Adrenal gland (tissue), 12 donors: ENCODE data around the gene PRDM10. TPM values are rescaled to one million over a fixed set of nuclear protein-coding genes. Genes with fewer than 3 reads are reported as not detected.

Experiments used
- DNase-seq, 7 donors: peaks; one replicate each; pipeline ENCODE4 v3.0.0-alpha.2; 2019 to 2020
- H3K27ac ChIP-seq, 5 donors: fragments of 200-600 bp; sonication (generic) in 4 of 5; 1 replicate in 3 of 5; 2 replicates in 2 of 5; pipeline versions ENCODE4 v1.5.1 to v1.8.0; 2016 to 2020; ENCODE audit warnings: mild to moderate bottlenecking in 1 of 5
- H3K27me3 ChIP-seq: fragments of 200-600 bp; 2 replicates; pipeline ENCODE4 v1.8.0; 2021
- H3K36me3 ChIP-seq, 2 donors: fragments of 200-600 bp; replicated peaks in 1 of 2; 1 replicate in 1 of 2; 2 replicates in 1 of 2; pipeline versions ENCODE4 v1.5.1 to v1.8.0; 2018 to 2022
- H3K4me1 ChIP-seq, 2 donors: fragments of 200-600 bp; replicated peaks in 1 of 2; 1 replicate in 1 of 2; 2 replicates in 1 of 2; pipeline versions ENCODE4 v1.5.1 to v1.8.0; 2018 to 2021
- H3K4me3 ChIP-seq, 4 donors: fragments of 200-600 bp; sonication (generic) in 3 of 4; one replicate each; pipeline ENCODE4 v1.5.1; 2016 to 2018
- H3K9me3 ChIP-seq, 3 donors: fragments of 200-600 bp; sonication (generic) in 1 of 3; replicated peaks in 1 of 3; 1 replicate in 2 of 3; 2 replicates in 1 of 3; pipeline versions ENCODE4 v1.5.1 to v1.8.0; 2016 to 2021
- CTCF ChIP-seq, 6 experiments: fragments of 450-650 bp in 4 of 6; fragments of 200-600 bp in 2 of 6; sonication (generic) in 1 of 6; IDR thresholded peaks; 1 replicate in 5 of 6; 2 replicates in 1 of 6; pipeline versions ENCODE4 v1.5.1 to v1.8.0; 2016 to 2021; ENCODE audit warnings: antibody characterized with exemption in 6 of 6, mild to moderate bottlenecking in 2 of 6, moderate library complexity in 1 of 6
- POLR2A ChIP-seq, 2 donors: fragments of 450-650 bp; IDR thresholded peaks; one replicate each; pipeline ENCODE4 v1.6.1; 2017; ENCODE audit warnings: antibody characterized with exemption in 2 of 2, mild to moderate bottlenecking in 2 of 2, moderate library complexity in 1 of 2
- WGBS, 4 donors: extraction: QIAGEN DNeasy Blood & Tissue Kit in 2 of 4; methylation state at CpG; one replicate each; pipeline versions ENCODE4 v1.1.5 to v1.1.7; 2013 to 2017; 5-methylcytosine and 5-hydroxymethylcytosine counted together
- intact Hi-C, 2 donors: fragments of 100-400 bp; cut with DNase I; formaldehyde crosslinking; loops; one replicate each; pipeline versions ENCODE4 v1.14.1 to v1.15.0; 2022 to 2023
- polyA plus RNA-seq, 3 donors: library from polyadenylated mRNA; stranded (reverse); fragments of 200-250 nt in 2 of 3; fragments of 350-450 nt in 1 of 3; fragmentation: Illumina TruSeq in 1 of 3; extraction: RNeasy Lipid Tissue Mini Kit (QIAGEN cat#74804) in 1 of 3; gene quantifications; one replicate each; pipeline ENCODE4 v1.2.3, GENCODE V29; 2013 to 2014
- total RNA-seq, 9 donors: library from RNA; depleted of rRNA in 4 of 9; stranded (reverse); fragments of >200 nt in 4 of 9; fragments of 120-200 nt in 1 of 9; fragmentation: NEBNext Ultra II Directional in 1 of 9; extraction: Animal tissue kit (Norgen Biotek cat#: 25700) in 1 of 9; gene quantifications; one replicate each; pipeline versions ENCODE4 v1.1.0 to v1.2.4, GENCODE V29; 2013 to 2023
- donor health status: healthy with polysubstance abuse.
- donor health status: Bipolar disorder and iron deficiency.
- donor health status: DM: yes; HTN: yes; CAD: no.
- donor health status: DM: no; HTN: no; CAD: no.
- donor health status: DM: no; HTN: no; CAD: no.
- donor health status: DM: yes; HTN: yes; CAD: no.

PRDM10 gene
- total and polyA plus RNA-seq, 12 donors: 2.3 to 10.1 (median 6.4) TPM

DNA sequence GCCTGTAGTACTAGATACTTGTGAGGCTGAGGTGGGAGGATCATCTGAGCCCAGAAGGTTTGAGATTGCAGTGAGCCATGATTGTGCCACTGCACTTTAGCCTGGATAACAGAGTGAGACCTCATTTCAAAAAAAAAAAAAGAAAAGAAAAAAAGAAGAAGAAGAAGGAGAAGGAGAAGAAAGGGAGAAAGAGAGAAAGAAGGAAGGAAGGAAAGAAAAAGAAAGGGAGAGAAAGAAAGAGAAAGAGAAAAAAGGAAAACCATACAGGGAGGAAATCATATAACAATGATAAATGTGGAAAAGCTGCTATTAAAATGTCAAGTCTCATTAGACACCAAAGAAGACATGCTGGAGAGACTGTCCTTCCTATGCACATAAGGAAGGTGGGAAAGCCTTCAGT lies 5.7 kb upstream of the PRDM10 start:
- no peak for DNase-seq
- no peak for TF ChIP-seq POLR2A (IDR thresholded peaks at IDR 0.05)
- TF ChIP-seq CTCF (IDR thresholded peaks at IDR 0.05): no peak
- H3K4me1 ChIP-seq: peaks cover 0 to 7% of the 10 kb centered on the region in 2 donors
- H3K27me3 ChIP-seq: no peaks in the 10 kb centered on the region
- H3K36me3 ChIP-seq: no peaks in the 10 kb centered on the region
- no peak overlapping the region for H3K4me3 ChIP-seq
- H3K9me3 ChIP-seq: no peaks in the 10 kb centered on the region
- no peak overlapping the region for H3K27ac ChIP-seq
- intact Hi-C loops: loop anchor here in 1 of 2 donors (5.0 to 10.0 kb wide), 2 partner anchors 54 to 126 kb away; no protein-coding TSS in a partner anchor

DNA sequence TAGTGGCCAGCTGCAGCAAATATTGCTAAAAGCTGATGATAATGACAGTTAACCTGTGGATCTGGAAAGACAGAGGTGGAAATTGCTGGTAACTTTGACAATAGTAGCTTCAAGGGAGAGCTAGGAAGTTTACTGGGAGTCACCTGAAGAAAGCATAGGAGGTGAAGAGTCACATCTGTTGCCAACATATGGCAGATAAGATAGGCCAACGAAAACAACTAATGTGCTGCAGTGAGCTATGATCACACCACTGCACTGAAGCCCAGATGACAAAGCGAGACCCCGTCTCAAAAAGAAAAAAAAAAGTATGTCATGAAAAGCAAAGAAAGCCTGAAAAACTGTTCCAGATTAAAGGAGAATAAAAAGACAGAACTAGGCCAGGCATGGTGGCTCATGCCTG lies 4.3 kb upstream of the PRDM10 start:
- WGBS, 4 donors: 84 to 94% (median 89%) methylated on average over 3 of the region's 3 CpGs
- DNase-seq: no peak
- Histone ChIP-seq H3K9me3 (no peaks in the 10 kb centered on the region), H3K4me1 (peaks cover 0 to 7% of the 10 kb centered on the region in 2 donors), H3K36me3 (no peaks in the 10 kb centered on the region), H3K27ac (no peak overlapping the region), H3K4me3 (no peak overlapping the region), H3K27me3 (no peaks in the 10 kb centered on the region)
- intact Hi-C loops: loop anchor here in 1 of 2 donors (5.0 to 10.0 kb wide), 2 partner anchors 55 to 128 kb away; no protein-coding TSS in a partner anchor
- TF ChIP-seq POLR2A (IDR thresholded peaks at IDR 0.05): no peak
- no peak for TF ChIP-seq CTCF (IDR thresholded peaks at IDR 0.05)

DNA sequence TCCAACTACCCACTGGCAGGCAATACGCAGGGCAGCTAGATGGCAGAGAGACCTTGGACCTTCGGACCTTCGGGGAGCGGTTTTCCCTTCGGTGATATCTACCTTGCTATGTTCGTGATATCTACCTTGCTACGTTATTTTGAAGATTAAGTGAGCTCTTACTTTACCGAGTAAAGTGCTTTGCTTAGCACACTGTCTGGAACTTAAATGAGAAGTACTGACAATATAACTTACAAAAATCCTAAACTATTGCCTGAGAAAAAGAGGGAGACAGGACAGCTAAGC lies 1.0 kb upstream of the PRDM10 start:
- WGBS, 4 donors: 3 to 13% (median 5%) methylated on average over 8 of the region's 8 CpGs
- Histone ChIP-seq H3K36me3 (no peaks in the 10 kb centered on the region), H3K9me3 (no peaks in the 10 kb centered on the region), H3K4me1 (peaks cover 8 to 21% of the 10 kb centered on the region in 2 donors), H3K27me3 (no peaks in the 10 kb centered on the region), H3K4me3 (peak overlapping the region in 3 of 4 donors; percentile 68 to 78 (median 77)), H3K27ac (peak overlapping the region; percentile 94 to 99 (median 99))
- DNase-seq: no peak
- intact Hi-C loops: loop anchor here in 1 of 2 donors (10.0 kb wide), 1 partner anchor 131 kb away; no protein-coding TSS in a partner anchor
- TF ChIP-seq CTCF (IDR thresholded peaks at IDR 0.05) (no peak), POLR2A (IDR thresholded peaks at IDR 0.05) (no peak)

DNA sequence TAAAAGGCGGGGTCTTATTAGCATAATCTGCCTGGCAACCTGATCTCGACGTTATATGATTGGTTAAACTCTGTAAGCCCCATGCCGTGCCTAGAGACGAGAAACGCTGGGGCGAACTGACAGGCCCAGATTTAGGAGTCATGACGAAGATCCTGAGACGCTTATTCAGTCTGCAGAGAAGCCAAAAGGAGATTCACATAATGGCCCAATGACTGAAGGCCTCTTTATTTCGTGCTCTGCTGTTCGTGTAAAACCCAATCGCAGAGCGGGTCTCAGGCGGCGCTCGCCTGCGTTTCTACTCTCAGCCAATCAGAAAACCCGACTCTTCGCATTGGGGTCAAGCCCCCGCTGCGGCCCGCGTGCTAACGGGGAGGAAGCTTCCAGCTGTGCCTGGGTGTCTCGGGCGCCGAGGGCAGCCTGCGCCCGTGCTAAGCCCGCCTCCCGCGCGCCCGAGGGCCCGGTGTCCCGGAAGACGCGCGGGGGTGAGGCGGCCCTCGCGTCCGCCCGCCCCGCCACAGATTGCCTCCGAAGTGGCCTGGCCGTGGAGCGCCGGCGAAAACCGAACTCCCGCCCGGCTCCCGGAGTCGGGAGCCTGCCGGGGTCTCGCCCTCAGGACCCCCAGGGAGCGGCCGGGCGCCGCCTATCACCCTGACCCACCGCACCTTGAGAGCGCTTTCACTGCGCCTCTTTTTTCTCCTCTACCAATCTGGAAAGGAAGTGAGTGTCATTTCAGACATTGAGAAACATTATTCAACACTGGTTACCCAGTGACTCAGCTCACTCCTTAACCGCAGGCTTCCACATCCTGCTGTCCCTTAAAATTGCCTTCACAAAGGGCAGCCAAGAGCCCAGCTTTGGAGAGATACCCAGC lies 446 bp upstream of the PRDM10 start:
- Histone ChIP-seq H3K27me3 (no peaks in the 10 kb centered on the region), H3K4me1 (peaks cover 8 to 26% of the 10 kb centered on the region in 2 donors), H3K9me3 (no peaks in the 10 kb centered on the region), H3K27ac (peak overlapping the region; percentile 94 to 99 (median 99)), H3K4me3 (peak overlapping the region in 3 of 4 donors; percentile 68 to 78 (median 77)), H3K36me3 (no peaks in the 10 kb centered on the region)
- peak; percentile 95 to 98 (median 96) for DNase-seq
- TF ChIP-seq CTCF (IDR thresholded peaks at IDR 0.05) (no peak), POLR2A (IDR thresholded peaks at IDR 0.05) (peak; percentile 81 to 91)
- WGBS, 4 donors: 0 to 1% (median 0%) methylated on average over 13 to 65 of the region's 65 CpGs
- intact Hi-C loops: loop anchor here in 1 of 2 donors (10.0 kb wide), 1 partner anchor 132 kb away; no protein-coding TSS in a partner anchor
